ENCODE data around the gene RPGR. TPM values are rescaled to one million over a fixed set of nuclear protein-coding genes. Genes with fewer than 3 reads are reported as not detected.

RPGR gene
- total RNA-seq, 1 experiment from 2014 or later = 10.4 TPM

DNA sequence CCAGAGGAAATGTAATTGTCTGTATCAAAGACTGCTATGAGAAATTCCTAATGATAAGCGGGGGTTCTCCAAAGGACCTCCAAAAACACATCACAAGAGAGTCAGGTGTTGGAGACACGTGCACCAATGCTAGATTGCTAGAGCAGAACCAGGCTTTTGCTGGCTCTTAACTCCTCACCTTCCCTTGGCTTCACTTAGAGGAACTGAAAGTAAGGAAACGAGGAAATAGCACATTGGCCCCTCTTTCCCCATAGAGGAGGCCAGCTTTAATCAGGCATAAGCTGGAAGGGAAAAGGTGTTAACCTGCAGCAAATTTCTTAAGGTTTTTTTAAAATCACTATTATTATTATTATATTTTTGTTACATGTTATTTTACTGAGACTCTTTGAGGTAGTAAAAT is 38.6 kb upstream of the RPGR start:
- Histone ChIP-seq H3K9me3 (ENCODE audit: control insufficient read depth in 1 of 2, insufficient read depth in 1 of 2, low read depth in 1 of 2, low read length in 2 of 2) (no peaks in the 10 kb centered on the region), H3K4me3 (replicated peaks in 1 of 2; ENCODE audit: low read depth in 1 of 2, low read length in 2 of 2) (no peak overlapping the region), H3K27ac (ENCODE audit: low read depth, low read length) (no peak overlapping the region), H3K36me3 (ENCODE audit: control insufficient read depth in 1 of 2, insufficient read depth in 2 of 2, low read length in 2 of 2) (no peaks in the 10 kb centered on the region), H2AFZ (ENCODE audit: low read depth, low read length, poor library complexity, severe bottlenecking) (no peak overlapping the region), H3K9ac (ENCODE audit: low read length) (no peak overlapping the region), H3K27me3 (ENCODE audit: insufficient read depth, low read length) (no peaks in the 10 kb centered on the region), H3K4me1 (ENCODE audit: control insufficient read depth in 1 of 2, insufficient read depth in 2 of 2, low read length in 2 of 2) (no peaks in the 10 kb centered on the region), H4K20me1 (ENCODE audit: insufficient read depth) (no peaks in the 10 kb centered on the region), H3K4me2 (ENCODE audit: low read length) (no peak overlapping the region), H3K79me2 (ENCODE audit: insufficient read depth, low read length) (no peaks in the 10 kb centered on the region), H3K9me2 (ENCODE audit: insufficient read depth) (no peaks in the 10 kb centered on the region)
- ChIA-PET POLR2A (no interaction called here), CTCF (no interaction called here), RAD21 (ENCODE audit: low non-redundant PET in 1 of 2, low total read pairs in 2 of 2, uncharacterized antibody in 2 of 2, unreplicated experiment in 2 of 2) (no interaction called here)
- TF ChIP-seq SP1 (IDR thresholded peaks at IDR 0.05; ENCODE audit: low read depth) (no peak), TCF7L2 (IDR thresholded peaks at IDR 0.05; ENCODE audit: borderline replicate concordance, extremely low read depth, insufficient read depth, insufficient read length) (no peak)
- no peak for ATAC-seq
- DNase-seq (ENCODE audit: low read depth, low spot score) = no peak
- intact Hi-C loops (cut with micrococcal nuclease) = no loop called here
- BruUV-seq (replicated peaks) = no TSS peak

DNA sequence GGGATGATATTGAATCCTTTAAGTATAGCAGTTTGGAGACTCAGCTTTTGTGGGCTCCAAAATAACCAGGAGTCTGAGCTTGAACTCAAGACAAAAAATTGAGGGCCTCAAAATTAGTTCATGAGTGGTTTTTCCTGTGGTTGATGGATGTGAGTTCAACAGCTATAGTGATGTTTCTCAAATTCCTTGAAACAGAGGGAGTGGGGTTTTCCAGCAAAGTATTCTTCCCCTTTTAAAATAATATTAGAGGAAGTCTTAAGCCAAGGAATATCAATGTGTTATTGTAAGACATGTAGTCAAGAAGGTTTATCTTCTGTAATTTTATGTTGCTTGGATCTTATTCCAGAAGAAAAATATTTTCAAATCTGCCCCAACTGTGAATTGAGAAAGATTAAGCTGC is 35.7 kb upstream of the RPGR start:
- Histone ChIP-seq H3K27me3 (ENCODE audit: insufficient read depth, low read length) (no peaks in the 10 kb centered on the region), H3K79me2 (ENCODE audit: insufficient read depth, low read length) (no peaks in the 10 kb centered on the region), H3K4me1 (ENCODE audit: control insufficient read depth in 1 of 2, insufficient read depth in 2 of 2, low read length in 2 of 2) (no peaks in the 10 kb centered on the region), H3K4me2 (ENCODE audit: low read length) (no peak overlapping the region), H3K9ac (ENCODE audit: low read length) (no peak overlapping the region), H4K20me1 (ENCODE audit: insufficient read depth) (no peaks in the 10 kb centered on the region), H3K9me3 (ENCODE audit: control insufficient read depth in 1 of 2, insufficient read depth in 1 of 2, low read depth in 1 of 2, low read length in 2 of 2) (no peaks in the 10 kb centered on the region), H3K4me3 (replicated peaks in 1 of 2; ENCODE audit: low read depth in 1 of 2, low read length in 2 of 2) (no peak overlapping the region), H2AFZ (ENCODE audit: low read depth, low read length, poor library complexity, severe bottlenecking) (no peak overlapping the region), H3K27ac (ENCODE audit: low read depth, low read length) (no peak overlapping the region), H3K36me3 (ENCODE audit: control insufficient read depth in 1 of 2, insufficient read depth in 2 of 2, low read length in 2 of 2) (no peaks in the 10 kb centered on the region), H3K9me2 (ENCODE audit: insufficient read depth) (no peaks in the 10 kb centered on the region)
- ChIA-PET CTCF (no interaction called here), POLR2A (no interaction called here), RAD21 (ENCODE audit: low non-redundant PET in 1 of 2, low total read pairs in 2 of 2, uncharacterized antibody in 2 of 2, unreplicated experiment in 2 of 2) (no interaction called here)
- BruUV-seq (replicated peaks) = no TSS peak
- intact Hi-C loops (cut with micrococcal nuclease) = no loop called here
- TF ChIP-seq, protein P1, sequence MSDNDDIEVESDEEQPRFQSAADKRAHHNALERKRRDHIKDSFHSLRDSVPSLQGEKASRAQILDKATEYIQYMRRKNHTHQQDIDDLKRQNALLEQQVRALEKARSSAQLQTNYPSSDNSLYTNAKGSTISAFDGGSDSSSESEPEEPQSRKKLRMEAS (IDR thresholded peaks at IDR 0.05) = no peak
- TF ChIP-seq EZH2 (IDR thresholded peaks at IDR 0.05) (no peak), CBX3 (IDR thresholded peaks at IDR 0.05; ENCODE audit: low read depth) (no peak), EGR1 (IDR thresholded peaks at IDR 0.05; ENCODE audit: low read depth) (no peak), FOSL1 (IDR thresholded peaks at IDR 0.05; ENCODE audit: low read depth) (no peak), CEBPB (IDR thresholded peaks at IDR 0.05; ENCODE audit: low read depth) (no peak), SIN3A (IDR thresholded peaks at IDR 0.05; ENCODE audit: low read depth) (no peak), JUND (IDR thresholded peaks at IDR 0.05) (no peak), TCF7L2 (IDR thresholded peaks at IDR 0.05; ENCODE audit: borderline replicate concordance, extremely low read depth, insufficient read depth, insufficient read length) (no peak), ZNF274 (IDR thresholded peaks at IDR 0.05; ENCODE audit: low read depth, low read length) (no peak), ZFX (IDR thresholded peaks at IDR 0.05) (no peak), RAD21 (IDR thresholded peaks at IDR 0.05; ENCODE audit: low read depth) (no peak)
- TF ChIP-seq, protein P2, sequence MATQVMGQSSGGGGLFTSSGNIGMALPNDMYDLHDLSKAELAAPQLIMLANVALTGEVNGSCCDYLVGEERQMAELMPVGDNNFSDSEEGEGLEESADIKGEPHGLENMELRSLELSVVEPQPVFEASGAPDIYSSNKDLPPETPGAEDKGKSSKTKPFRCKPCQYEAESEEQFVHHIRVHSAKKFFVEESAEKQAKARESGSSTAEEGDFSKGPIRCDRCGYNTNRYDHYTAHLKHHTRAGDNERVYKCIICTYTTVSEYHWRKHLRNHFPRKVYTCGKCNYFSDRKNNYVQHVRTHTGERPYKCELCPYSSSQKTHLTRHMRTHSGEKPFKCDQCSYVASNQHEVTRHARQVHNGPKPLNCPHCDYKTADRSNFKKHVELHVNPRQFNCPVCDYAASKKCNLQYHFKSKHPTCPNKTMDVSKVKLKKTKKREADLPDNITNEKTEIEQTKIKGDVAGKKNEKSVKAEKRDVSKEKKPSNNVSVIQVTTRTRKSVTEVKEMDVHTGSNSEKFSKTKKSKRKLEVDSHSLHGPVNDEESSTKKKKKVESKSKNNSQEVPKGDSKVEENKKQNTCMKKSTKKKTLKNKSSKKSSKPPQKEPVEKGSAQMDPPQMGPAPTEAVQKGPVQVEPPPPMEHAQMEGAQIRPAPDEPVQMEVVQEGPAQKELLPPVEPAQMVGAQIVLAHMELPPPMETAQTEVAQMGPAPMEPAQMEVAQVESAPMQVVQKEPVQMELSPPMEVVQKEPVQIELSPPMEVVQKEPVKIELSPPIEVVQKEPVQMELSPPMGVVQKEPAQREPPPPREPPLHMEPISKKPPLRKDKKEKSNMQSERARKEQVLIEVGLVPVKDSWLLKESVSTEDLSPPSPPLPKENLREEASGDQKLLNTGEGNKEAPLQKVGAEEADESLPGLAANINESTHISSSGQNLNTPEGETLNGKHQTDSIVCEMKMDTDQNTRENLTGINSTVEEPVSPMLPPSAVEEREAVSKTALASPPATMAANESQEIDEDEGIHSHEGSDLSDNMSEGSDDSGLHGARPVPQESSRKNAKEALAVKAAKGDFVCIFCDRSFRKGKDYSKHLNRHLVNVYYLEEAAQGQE (IDR thresholded peaks at IDR 0.05; ENCODE audit: low read depth) = no peak
- DNase-seq (ENCODE audit: low read depth, low spot score) = no peak
- ATAC-seq = no peak
